SKM-1 (cell line): Measurements from ENCODE around the gene ACSM5.

Experiments
- DNase-seq: peaks from one replicate; lab custom pipeline; 2025; ENCODE audit not compliant: unreplicated experiment; lab: John Stamatoyannopoulos, UW

The ACSM5 gene

GRCh38 chr16:20409398-20410120 is at the start of gene ACSM5:
TSS of gene ACSM5 (plus strand) at chr16:20409534. CDS start at chr16:20411485, 1,951 bp downstream.
- DNase-seq = no peak

DNA sequence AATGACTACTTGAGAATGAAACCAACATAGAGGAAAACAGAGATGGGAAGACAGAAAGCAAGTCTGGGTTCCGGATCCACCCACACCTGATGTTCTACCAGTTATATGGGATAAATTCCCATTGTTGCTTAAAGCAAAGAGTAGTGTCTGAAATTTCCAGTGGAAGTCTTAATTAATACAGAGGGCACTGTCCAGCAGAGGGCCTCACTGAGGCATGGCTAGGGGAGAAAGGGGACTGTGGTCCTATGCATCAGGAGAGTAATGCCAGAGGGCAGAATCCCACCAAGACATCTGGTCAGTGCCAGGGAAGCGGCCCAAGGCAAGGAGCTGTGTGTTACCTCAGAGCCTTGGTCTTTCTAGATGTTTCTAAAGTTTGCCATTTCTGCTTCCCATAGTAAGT is 49.3 kb upstream of the ACSM5 start:
- no peak for DNase-seq

DNA sequence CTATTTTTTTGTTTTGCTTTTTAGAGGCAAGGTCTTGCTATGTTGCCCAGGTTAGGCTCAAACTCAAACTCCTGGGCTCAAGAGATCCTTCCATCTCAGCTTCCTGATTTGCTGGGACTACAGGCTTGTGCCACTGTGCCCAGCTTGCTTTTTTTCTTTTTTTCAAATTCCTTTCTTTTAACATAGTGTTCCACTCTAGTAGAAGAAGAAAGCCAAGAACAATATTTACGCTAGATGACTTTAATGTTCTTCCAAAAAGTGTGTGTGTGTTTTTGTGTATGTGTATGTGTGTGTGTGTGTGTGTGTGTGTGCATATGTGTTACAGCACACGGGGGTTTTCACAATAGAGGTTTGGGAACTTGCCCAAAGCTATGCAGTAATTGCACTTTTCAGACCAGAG is 46.1 kb upstream of the ACSM5 start:
- no peak for DNase-seq

GRCh38 chr16:20364051-20364450 is 45.3 kb upstream of the ACSM5 start:
- no peak for DNase-seq

DNA sequence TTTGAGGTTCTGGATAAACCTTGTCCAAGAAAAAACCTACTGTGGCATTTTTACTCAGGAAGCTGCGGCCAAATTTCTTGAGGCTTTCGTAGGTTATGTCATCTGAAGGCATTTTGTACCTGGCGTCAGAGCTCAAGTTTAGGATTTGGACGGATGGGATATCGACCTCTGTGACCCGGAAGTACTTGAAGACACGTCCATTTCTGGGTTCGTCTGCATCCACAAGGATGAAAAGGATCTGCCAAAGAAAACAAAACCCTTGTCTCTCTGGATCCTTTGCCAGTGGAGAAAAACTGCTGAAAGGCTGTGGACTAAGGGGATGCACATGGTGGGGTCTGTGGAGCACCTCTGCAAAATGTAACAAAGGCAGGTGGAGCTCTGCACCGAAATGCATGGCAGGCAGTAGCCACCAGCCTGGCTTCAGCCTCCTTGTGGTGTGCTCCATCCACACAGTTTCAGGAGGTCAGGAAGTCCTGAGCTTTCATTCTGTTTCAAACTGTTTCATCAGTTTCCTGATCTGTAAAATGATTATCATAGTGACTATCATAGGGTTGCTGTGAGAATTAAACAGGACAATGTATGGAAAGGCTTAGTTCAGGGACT is 39.8 kb upstream of the ACSM5 start:
- no peak for DNase-seq

- DNase-seq = no peak
Observed at GRCh38 chr16:20372701-20373100, 36.6 kb upstream of the ACSM5 start.

DNA sequence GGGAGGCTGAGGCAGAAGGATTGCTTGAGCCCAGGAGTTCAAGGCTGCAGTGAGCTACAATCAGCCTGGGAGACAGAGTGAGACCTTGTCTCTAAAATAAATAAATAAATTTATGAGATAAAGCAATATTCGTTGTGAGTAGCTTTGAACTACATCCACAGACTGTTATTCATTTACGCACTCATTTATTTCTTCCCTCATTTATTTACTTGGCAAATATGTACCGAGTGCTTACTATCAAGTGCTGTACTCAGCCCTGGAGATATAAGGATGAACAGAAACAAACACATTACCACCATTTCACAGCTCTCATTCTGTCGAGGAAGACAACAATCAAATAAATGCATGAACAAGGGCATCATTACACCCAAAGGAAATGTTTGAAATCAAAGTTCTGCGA is 32.2 kb upstream of the ACSM5 start:
- DNase-seq = no peak

- no peak for DNase-seq
Observed at GRCh38 chr16:20380782-20381181, 28.6 kb upstream of the ACSM5 start.

GRCh38 chr16:20382202-20382948 is 27.0 kb upstream of the ACSM5 start:
- no peak for DNase-seq

- DNase-seq = peak; percentile 9
Observed at GRCh38 chr16:20383106-20384029, 26.0 kb upstream of the ACSM5 start.

GRCh38 chr16:20385844-20386832 is 23.2 kb upstream of the ACSM5 start:
- DNase-seq = peak; percentile 3

GRCh38 chr16:20387978-20388377 is 21.4 kb upstream of the ACSM5 start:
- DNase-seq = no peak

DNA sequence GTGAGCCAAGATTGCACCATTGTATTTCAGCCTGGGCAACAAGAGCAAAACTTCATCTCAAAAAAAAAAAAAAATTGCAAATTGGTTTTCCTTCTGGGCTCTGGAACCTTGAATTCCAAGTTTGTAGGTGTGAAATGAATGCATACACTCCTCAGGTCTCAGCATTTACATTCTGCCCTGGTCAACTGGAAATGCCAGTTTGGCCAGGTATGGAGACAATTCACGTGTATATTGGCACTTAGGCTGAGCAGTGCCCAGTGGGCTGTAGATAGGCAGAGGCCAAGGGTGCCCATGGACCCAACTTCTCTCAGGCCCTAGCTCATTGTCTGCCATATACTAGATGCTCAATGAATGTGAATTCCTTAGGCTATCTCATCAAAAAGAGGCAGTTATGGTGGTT is 20.5 kb upstream of the ACSM5 start:
- DNase-seq = no peak

DNA sequence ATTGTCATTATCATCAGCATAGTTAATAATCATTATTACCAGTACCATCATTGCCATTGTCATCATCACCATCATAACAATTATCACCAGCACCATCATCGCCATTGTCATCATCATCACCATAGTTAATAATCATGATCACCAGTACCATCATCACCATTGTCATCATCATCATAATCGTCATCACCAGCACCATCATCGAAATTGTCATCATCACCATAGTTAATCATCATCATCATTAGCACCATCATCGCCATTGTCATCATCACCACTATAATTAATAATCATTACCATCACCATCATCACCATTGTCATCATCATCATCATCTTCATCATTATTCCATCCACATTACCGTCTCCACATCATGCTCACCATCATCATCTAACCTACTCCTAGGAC is 18.3 kb upstream of the ACSM5 start:
- DNase-seq = no peak

- DNase-seq = no peak
Observed at GRCh38 chr16:20393801-20394577, 15.3 kb upstream of the ACSM5 start.

- no peak for DNase-seq
Observed at GRCh38 chr16:20395946-20396345, 13.4 kb upstream of the ACSM5 start.

DNA sequence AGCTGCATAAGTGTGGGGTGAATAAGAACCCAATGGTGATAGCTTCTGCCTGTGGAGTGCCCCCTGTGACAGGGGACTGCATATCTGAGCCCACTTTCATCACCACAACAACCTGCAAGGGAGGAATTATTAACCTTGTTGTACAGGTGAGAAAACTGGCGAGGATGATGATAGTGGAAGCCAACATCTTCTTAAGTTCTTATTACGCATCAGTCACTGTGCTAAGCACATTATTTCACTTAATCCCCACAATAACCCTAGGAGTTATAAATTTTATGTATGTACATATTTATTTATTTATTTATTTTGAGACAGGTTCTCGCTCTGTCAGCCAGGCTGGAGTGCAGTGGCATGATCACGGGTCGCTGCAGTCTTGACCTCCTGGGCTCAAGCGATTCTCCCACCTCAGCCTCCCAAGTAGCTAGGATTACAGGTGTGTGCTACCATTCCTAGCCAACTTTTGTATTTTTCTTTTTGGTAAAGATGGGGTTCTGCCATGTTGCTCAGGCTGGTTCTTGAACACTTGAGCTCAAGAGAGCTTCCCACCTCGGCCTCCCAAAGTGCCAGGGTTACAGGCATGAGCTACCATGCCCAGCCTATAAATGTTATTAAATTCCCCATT is 12.4 kb upstream of the ACSM5 start:
- no peak for DNase-seq

DNA sequence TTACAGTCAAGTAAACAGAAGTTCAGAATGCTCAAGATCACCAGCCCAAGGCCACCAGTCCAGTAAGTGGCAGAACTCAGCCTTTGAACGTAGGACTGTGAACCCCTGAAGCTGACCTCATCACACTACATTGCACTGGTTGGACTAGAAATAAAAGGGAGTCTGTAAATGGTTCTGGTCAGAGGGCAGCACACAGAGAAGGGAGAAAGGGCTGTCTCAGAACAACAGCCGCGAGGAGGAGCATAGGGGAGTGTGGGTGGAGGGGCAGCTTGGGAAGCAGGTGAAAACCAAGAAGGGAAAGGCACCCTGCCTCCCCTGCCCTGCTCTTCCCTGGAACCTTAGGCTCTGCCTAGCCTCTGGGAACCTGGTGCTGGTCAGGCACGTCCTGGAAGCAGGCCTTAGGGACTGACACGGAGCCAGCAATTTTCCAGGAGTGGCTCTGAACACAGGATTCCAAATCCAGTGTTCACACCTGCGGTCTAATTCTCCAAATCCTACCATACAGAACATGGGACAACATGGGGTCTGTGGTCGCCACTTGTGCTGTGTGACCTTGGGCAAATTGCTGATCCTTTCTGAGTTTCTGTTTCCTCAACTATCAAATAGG is 11.8 kb upstream of the ACSM5 start:
- no peak for DNase-seq
